Type B pancreatic cell (in vitro differentiated cells): ENCODE measurements around the gene MYO3B. TPM values are rescaled to one million over a fixed set of nuclear protein-coding genes. Genes with fewer than 3 reads are reported as not detected.
"Not testable (repeated sequence)": the region's sequence is repeated elsewhere in the genome, so short reads cannot be mapped to it uniquely, and the experiment has no call there.

Source experiments
- DNase-seq: peaks from one replicate; pipeline ENCODE4 v3.0.0; 2021; ENCODE audit warnings: mixed read lengths; ENCODE audit not compliant: unreplicated experiment; ENCODE audit errors: extremely low spot score
- H3K27ac Mint-ChIP-seq: 2 replicates; pipeline ENCODE4 v1.8.0; 2021; ENCODE audit warnings: mild to moderate bottlenecking, mixed read lengths
- H3K27me3 Mint-ChIP-seq: 2 replicates; pipeline ENCODE4 v1.8.0; 2021; ENCODE audit warnings: mixed read lengths
- H3K36me3 Mint-ChIP-seq: 2 replicates; pipeline ENCODE4 v1.8.0; 2021; ENCODE audit warnings: mixed read lengths
- H3K4me1 Mint-ChIP-seq: one replicate; pipeline ENCODE4 v1.8.0; 2021; ENCODE audit warnings: mixed read lengths; ENCODE audit not compliant: unreplicated experiment
- H3K4me3 Mint-ChIP-seq: 2 replicates; pipeline ENCODE4 v1.8.0; 2021; ENCODE audit warnings: mild to moderate bottlenecking, mixed read lengths
- H3K9me3 Mint-ChIP-seq: 2 replicates; pipeline ENCODE4 v1.8.0; 2021; ENCODE audit warnings: mixed read lengths
- CTCF ChIP-seq: fragments of 200-600 bp; sonication (generic); conservative IDR thresholded peaks from 2 replicates; pipeline ENCODE4 v1.5.0; 2021; ENCODE audit warnings: antibody characterized with exemption, mild to moderate bottlenecking
- total RNA-seq: library from RNA; stranded (reverse); gene quantifications from 2 replicates; pipeline ENCODE4 v1.2.1, GENCODE V29; 2021; ENCODE audit warnings: low replicate concordance

MYO3B gene
- total RNA-seq, 1 donor from 2014 or later, result 0.46 TPM

- peaks cover 6% of the 10 kb centered on the region for H3K27me3 Mint-ChIP-seq
- no peak overlapping the region for H3K27ac Mint-ChIP-seq
- no peaks in the 10 kb centered on the region for H3K36me3 Mint-ChIP-seq
- peaks cover 6% of the 10 kb centered on the region for H3K4me1 Mint-ChIP-seq
- no peak for TF ChIP-seq CTCF
- peaks cover 4% of the 10 kb centered on the region for H3K9me3 Mint-ChIP-seq
- DNase-seq, result no peak
- no peak overlapping the region for H3K4me3 Mint-ChIP-seq
Observed at GRCh38 chr2:170276925-170277629, 99.1 kb downstream of the MYO3B start.

- peaks cover 6% of the 10 kb centered on the region for H3K27me3 Mint-ChIP-seq
- TF ChIP-seq CTCF, result no peak
Observed at GRCh38 chr2:170277951-170278350, 100.0 kb downstream of the MYO3B start.

GRCh38 chr2:170279615-170280014 lies 101.7 kb downstream of the MYO3B start:
- not testable (repeated sequence) for H3K4me3 Mint-ChIP-seq, H3K9me3 Mint-ChIP-seq, H3K4me1 Mint-ChIP-seq, H3K27me3 Mint-ChIP-seq, DNase-seq, H3K36me3 Mint-ChIP-seq, H3K27ac Mint-ChIP-seq

More at GRCh38 chr2:170277951-170278350, 100.0 kb downstream of the MYO3B start:
- Mint-ChIP-seq H3K9me3 (peaks cover 4% of the 10 kb centered on the region), H3K4me1 (peaks cover 6% of the 10 kb centered on the region), H3K36me3 (no peaks in the 10 kb centered on the region), H3K27ac (no peak overlapping the region), H3K4me3 (no peak overlapping the region)
- DNase-seq, result no peak

- H3K27ac Mint-ChIP-seq, result no peak overlapping the region
- no peak overlapping the region for H3K4me3 Mint-ChIP-seq
- H3K9me3 Mint-ChIP-seq, result no peaks in the 10 kb centered on the region
- no peak for TF ChIP-seq CTCF
- no peaks in the 10 kb centered on the region for H3K4me1 Mint-ChIP-seq
- no peaks in the 10 kb centered on the region for H3K36me3 Mint-ChIP-seq
- DNase-seq, result no peak
- peaks cover 4% of the 10 kb centered on the region for H3K27me3 Mint-ChIP-seq
Observed at GRCh38 chr2:170282851-170283250, 104.9 kb downstream of the MYO3B start.

GRCh38 chr2:170284205-170284604 lies 106.3 kb downstream of the MYO3B start:
- Mint-ChIP-seq H3K27ac (no peak overlapping the region), H3K36me3 (no peaks in the 10 kb centered on the region), H3K9me3 (no peaks in the 10 kb centered on the region), H3K4me3 (no peak overlapping the region), H3K4me1 (no peaks in the 10 kb centered on the region), H3K27me3 (peaks cover 12% of the 10 kb centered on the region)
- no peak for TF ChIP-seq CTCF
- DNase-seq, result no peak

GRCh38 chr2:170288859-170289258 lies 110.9 kb downstream of the MYO3B start:
- H3K36me3 Mint-ChIP-seq, result no peaks in the 10 kb centered on the region
- no peaks in the 10 kb centered on the region for H3K4me1 Mint-ChIP-seq
- no peak overlapping the region for H3K27ac Mint-ChIP-seq
- no peak overlapping the region for H3K4me3 Mint-ChIP-seq
- peaks cover 12% of the 10 kb centered on the region for H3K27me3 Mint-ChIP-seq
- TF ChIP-seq CTCF, result no peak
- DNase-seq, result no peak
- H3K9me3 Mint-ChIP-seq, result no peaks in the 10 kb centered on the region
